ENCODE measurements around the gene SPOCK1.

SPOCK1 gene

GRCh38 chr5:137205231-137206027 is 293.7 kb downstream of the SPOCK1 start:
- Histone ChIP-seq H3K4me3 (ENCODE audit: low read depth in 1 of 2, low read length in 2 of 2) (no peak overlapping the region), H3K27ac (ENCODE audit: low read depth, low read length) (no peak overlapping the region), H3K36me3 (ENCODE audit: control insufficient read depth in 1 of 2, insufficient read depth in 2 of 2, low read length in 2 of 2) (no peaks in the 10 kb centered on the region), H3K4me1 (ENCODE audit: control insufficient read depth in 1 of 2, insufficient read depth in 2 of 2, low read length in 2 of 2) (no peaks in the 10 kb centered on the region), H3K9ac (ENCODE audit: low read depth in 1 of 2, low read length in 2 of 2) (no peak overlapping the region), H3K9me3 (ENCODE audit: control insufficient read depth in 1 of 2, low read length in 2 of 2) (no peaks in the 10 kb centered on the region), H3K27me3 (ENCODE audit: control insufficient read depth in 1 of 2, insufficient read depth in 2 of 2, low read length in 2 of 2) (no peaks in the 10 kb centered on the region)

- Histone ChIP-seq H3K9ac (ENCODE audit: low read depth in 1 of 2, low read length in 2 of 2) (no peak overlapping the region), H3K27ac (ENCODE audit: low read depth, low read length) (no peak overlapping the region), H3K4me1 (ENCODE audit: control insufficient read depth in 1 of 2, insufficient read depth in 2 of 2, low read length in 2 of 2) (no peaks in the 10 kb centered on the region), H3K27me3 (ENCODE audit: control insufficient read depth in 1 of 2, insufficient read depth in 2 of 2, low read length in 2 of 2) (no peaks in the 10 kb centered on the region), H3K9me3 (ENCODE audit: control insufficient read depth in 1 of 2, low read length in 2 of 2) (no peaks in the 10 kb centered on the region), H3K4me3 (ENCODE audit: low read depth in 1 of 2, low read length in 2 of 2) (no peak overlapping the region), H3K36me3 (ENCODE audit: control insufficient read depth in 1 of 2, insufficient read depth in 2 of 2, low read length in 2 of 2) (no peaks in the 10 kb centered on the region)
Measured at GRCh38 chr5:137203011-137203632, 296.0 kb downstream of the SPOCK1 start.

- no peaks in the 10 kb centered on the region for H3K27me3 ChIP-seq (ENCODE audit: control insufficient read depth in 1 of 2, insufficient read depth in 2 of 2, low read length in 2 of 2)
- H3K9me3 ChIP-seq (ENCODE audit: control insufficient read depth in 1 of 2, low read length in 2 of 2), result no peaks in the 10 kb centered on the region
- no peak overlapping the region for H3K27ac ChIP-seq (ENCODE audit: low read depth, low read length)
- H3K4me3 ChIP-seq (ENCODE audit: low read depth in 1 of 2, low read length in 2 of 2), result no peak overlapping the region
- H3K9ac ChIP-seq (ENCODE audit: low read depth in 1 of 2, low read length in 2 of 2), result no peak overlapping the region
- no peaks in the 10 kb centered on the region for H3K4me1 ChIP-seq (ENCODE audit: control insufficient read depth in 1 of 2, insufficient read depth in 2 of 2, low read length in 2 of 2)
- no peaks in the 10 kb centered on the region for H3K36me3 ChIP-seq (ENCODE audit: control insufficient read depth in 1 of 2, insufficient read depth in 2 of 2, low read length in 2 of 2)
Measured at GRCh38 chr5:137201876-137202275, 297.2 kb downstream of the SPOCK1 start.

- no peaks in the 10 kb centered on the region for H3K27me3 ChIP-seq (ENCODE audit: control insufficient read depth in 1 of 2, insufficient read depth in 2 of 2, low read length in 2 of 2)
- H3K9me3 ChIP-seq (ENCODE audit: control insufficient read depth in 1 of 2, low read length in 2 of 2), result no peaks in the 10 kb centered on the region
Measured at GRCh38 chr5:137200906-137201700, 298.0 kb downstream of the SPOCK1 start.

GRCh38 chr5:137199966-137200365 is 299.2 kb downstream of the SPOCK1 start:
- H3K4me1 ChIP-seq (ENCODE audit: control insufficient read depth in 1 of 2, insufficient read depth in 2 of 2, low read length in 2 of 2), result no peaks in the 10 kb centered on the region

More at GRCh38 chr5:137200906-137201700, 298.0 kb downstream of the SPOCK1 start:
- Histone ChIP-seq H3K9ac (ENCODE audit: low read depth in 1 of 2, low read length in 2 of 2) (no peak overlapping the region), H3K27ac (ENCODE audit: low read depth, low read length) (no peak overlapping the region), H3K4me1 (ENCODE audit: control insufficient read depth in 1 of 2, insufficient read depth in 2 of 2, low read length in 2 of 2) (no peaks in the 10 kb centered on the region), H3K4me3 (ENCODE audit: low read depth in 1 of 2, low read length in 2 of 2) (no peak overlapping the region), H3K36me3 (ENCODE audit: control insufficient read depth in 1 of 2, insufficient read depth in 2 of 2, low read length in 2 of 2) (no peaks in the 10 kb centered on the region)

GRCh38 chr5:137199201-137199600 is 299.9 kb downstream of the SPOCK1 start:
- H3K9ac ChIP-seq (ENCODE audit: low read depth in 1 of 2, low read length in 2 of 2), result no peak overlapping the region
- H3K9me3 ChIP-seq (ENCODE audit: control insufficient read depth in 1 of 2, low read length in 2 of 2), result no peaks in the 10 kb centered on the region
- H3K4me3 ChIP-seq (ENCODE audit: low read depth in 1 of 2, low read length in 2 of 2), result no peak overlapping the region
- no peaks in the 10 kb centered on the region for H3K36me3 ChIP-seq (ENCODE audit: control insufficient read depth in 1 of 2, insufficient read depth in 2 of 2, low read length in 2 of 2)
- H3K27me3 ChIP-seq (ENCODE audit: control insufficient read depth in 1 of 2, insufficient read depth in 2 of 2, low read length in 2 of 2), result no peaks in the 10 kb centered on the region
- no peak overlapping the region for H3K27ac ChIP-seq (ENCODE audit: low read depth, low read length)
- no peaks in the 10 kb centered on the region for H3K4me1 ChIP-seq (ENCODE audit: control insufficient read depth in 1 of 2, insufficient read depth in 2 of 2, low read length in 2 of 2)

More at GRCh38 chr5:137199966-137200365, 299.2 kb downstream of the SPOCK1 start:
- Histone ChIP-seq H3K9ac (ENCODE audit: low read depth in 1 of 2, low read length in 2 of 2) (no peak overlapping the region), H3K36me3 (ENCODE audit: control insufficient read depth in 1 of 2, insufficient read depth in 2 of 2, low read length in 2 of 2) (no peaks in the 10 kb centered on the region), H3K4me3 (ENCODE audit: low read depth in 1 of 2, low read length in 2 of 2) (no peak overlapping the region), H3K27ac (ENCODE audit: low read depth, low read length) (no peak overlapping the region), H3K27me3 (ENCODE audit: control insufficient read depth in 1 of 2, insufficient read depth in 2 of 2, low read length in 2 of 2) (no peaks in the 10 kb centered on the region), H3K9me3 (ENCODE audit: control insufficient read depth in 1 of 2, low read length in 2 of 2) (no peaks in the 10 kb centered on the region)

GRCh38 chr5:137195483-137195882 is 303.6 kb downstream of the SPOCK1 start:
- H3K4me3 ChIP-seq (ENCODE audit: low read depth in 1 of 2, low read length in 2 of 2), result no peak overlapping the region
- no peaks in the 10 kb centered on the region for H3K27me3 ChIP-seq (ENCODE audit: control insufficient read depth in 1 of 2, insufficient read depth in 2 of 2, low read length in 2 of 2)
- H3K27ac ChIP-seq (ENCODE audit: low read depth, low read length), result no peak overlapping the region
- H3K36me3 ChIP-seq (ENCODE audit: control insufficient read depth in 1 of 2, insufficient read depth in 2 of 2, low read length in 2 of 2), result no peaks in the 10 kb centered on the region
- no peaks in the 10 kb centered on the region for H3K9me3 ChIP-seq (ENCODE audit: control insufficient read depth in 1 of 2, low read length in 2 of 2)
- no peak overlapping the region for H3K9ac ChIP-seq (ENCODE audit: low read depth in 1 of 2, low read length in 2 of 2)
- no peaks in the 10 kb centered on the region for H3K4me1 ChIP-seq (ENCODE audit: control insufficient read depth in 1 of 2, insufficient read depth in 2 of 2, low read length in 2 of 2)

GRCh38 chr5:137194300-137194699 is 304.8 kb downstream of the SPOCK1 start:
- H3K9ac ChIP-seq (ENCODE audit: low read depth in 1 of 2, low read length in 2 of 2), result no peak overlapping the region
- H3K27me3 ChIP-seq (ENCODE audit: control insufficient read depth in 1 of 2, insufficient read depth in 2 of 2, low read length in 2 of 2), result no peaks in the 10 kb centered on the region
- no peak overlapping the region for H3K27ac ChIP-seq (ENCODE audit: low read depth, low read length)
- H3K4me1 ChIP-seq (ENCODE audit: control insufficient read depth in 1 of 2, insufficient read depth in 2 of 2, low read length in 2 of 2), result no peaks in the 10 kb centered on the region
- no peaks in the 10 kb centered on the region for H3K36me3 ChIP-seq (ENCODE audit: control insufficient read depth in 1 of 2, insufficient read depth in 2 of 2, low read length in 2 of 2)
- H3K9me3 ChIP-seq (ENCODE audit: control insufficient read depth in 1 of 2, low read length in 2 of 2), result no peaks in the 10 kb centered on the region
- H3K4me3 ChIP-seq (ENCODE audit: low read depth in 1 of 2, low read length in 2 of 2), result no peak overlapping the region

- Histone ChIP-seq H3K4me1 (ENCODE audit: control insufficient read depth in 1 of 2, insufficient read depth in 2 of 2, low read length in 2 of 2) (no peaks in the 10 kb centered on the region), H3K36me3 (ENCODE audit: control insufficient read depth in 1 of 2, insufficient read depth in 2 of 2, low read length in 2 of 2) (no peaks in the 10 kb centered on the region), H3K27ac (ENCODE audit: low read depth, low read length) (no peak overlapping the region), H3K9me3 (ENCODE audit: control insufficient read depth in 1 of 2, low read length in 2 of 2) (no peaks in the 10 kb centered on the region), H3K27me3 (ENCODE audit: control insufficient read depth in 1 of 2, insufficient read depth in 2 of 2, low read length in 2 of 2) (no peaks in the 10 kb centered on the region), H3K9ac (ENCODE audit: low read depth in 1 of 2, low read length in 2 of 2) (no peak overlapping the region), H3K4me3 (ENCODE audit: low read depth in 1 of 2, low read length in 2 of 2) (no peak overlapping the region)
Measured at GRCh38 chr5:137192293-137192743, 306.8 kb downstream of the SPOCK1 start.

GRCh38 chr5:137191179-137191578 is 307.9 kb downstream of the SPOCK1 start:
- H3K4me1 ChIP-seq (ENCODE audit: control insufficient read depth in 1 of 2, insufficient read depth in 2 of 2, low read length in 2 of 2), result no peaks in the 10 kb centered on the region
- no peaks in the 10 kb centered on the region for H3K9me3 ChIP-seq (ENCODE audit: control insufficient read depth in 1 of 2, low read length in 2 of 2)

More at GRCh38 chr5:137191179-137191578, 307.9 kb downstream of the SPOCK1 start:
- H3K9ac ChIP-seq (ENCODE audit: low read depth in 1 of 2, low read length in 2 of 2), result no peak overlapping the region
- no peaks in the 10 kb centered on the region for H3K36me3 ChIP-seq (ENCODE audit: control insufficient read depth in 1 of 2, insufficient read depth in 2 of 2, low read length in 2 of 2)
- no peak overlapping the region for H3K27ac ChIP-seq (ENCODE audit: low read depth, low read length)
- no peak overlapping the region for H3K4me3 ChIP-seq (ENCODE audit: low read depth in 1 of 2, low read length in 2 of 2)
- no peaks in the 10 kb centered on the region for H3K27me3 ChIP-seq (ENCODE audit: control insufficient read depth in 1 of 2, insufficient read depth in 2 of 2, low read length in 2 of 2)

All from duodenal mucosa (tissue), 2 donors.